Measurements from ENCODE around the gene ILKAP. TPM values are rescaled to one million over a fixed set of nuclear protein-coding genes. Genes with fewer than 3 reads are reported as not detected.
A peak's percentile ranks its signal among the peaks of the same experiment; 100 is the strongest.

The ILKAP gene
- total RNA-seq, 3 donors from 2014 or later, result 64.5 to 70.9 (median 66.5) TPM

DNA sequence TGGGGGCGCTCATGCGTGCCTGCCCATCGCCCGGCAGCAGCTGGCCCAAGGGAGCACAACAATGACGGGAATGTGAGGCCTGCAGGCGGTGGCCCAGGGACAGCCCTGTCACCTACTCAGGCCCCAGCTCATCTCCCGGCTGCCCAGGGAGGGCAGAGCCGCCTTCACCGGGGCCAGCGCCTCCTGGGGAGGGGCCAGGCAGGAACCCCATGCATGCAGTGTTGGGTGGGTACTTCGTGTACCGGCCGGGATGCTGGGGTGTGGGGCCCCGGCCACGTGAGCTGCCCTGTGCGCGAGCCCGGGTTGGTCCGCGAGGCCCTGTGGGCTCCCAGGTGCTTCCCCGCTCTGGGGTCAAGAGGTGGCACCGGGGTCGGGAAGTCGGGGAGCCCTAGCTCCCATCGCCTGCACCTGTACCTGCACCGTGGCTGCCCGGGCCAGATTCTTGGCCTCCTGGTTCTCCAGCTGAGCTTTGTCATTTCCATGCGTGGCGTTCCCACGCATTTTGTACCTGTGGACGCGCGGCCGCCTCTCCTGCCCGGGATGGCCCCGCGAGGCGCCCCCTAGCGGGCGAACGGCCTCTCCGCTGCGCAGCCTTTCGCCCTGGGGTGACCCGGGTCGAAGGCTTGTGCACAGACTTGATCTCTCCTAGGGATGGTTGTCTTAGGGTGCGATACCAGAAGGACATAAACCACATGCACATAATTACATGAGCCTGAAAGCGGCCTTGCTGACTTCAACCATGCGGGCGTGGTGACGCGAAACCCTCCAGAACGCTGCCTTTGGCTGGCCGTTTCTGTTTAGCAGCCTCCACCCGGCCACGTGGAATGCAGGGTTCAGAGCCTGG lies 64.1 kb downstream of the ILKAP start:
- DNase-seq, result peak; percentile 25
- no peaks in the 10 kb centered on the region for H3K9me3 Mint-ChIP-seq
- peak in 1 of 2 donors; percentile 58 for ATAC-seq

DNA sequence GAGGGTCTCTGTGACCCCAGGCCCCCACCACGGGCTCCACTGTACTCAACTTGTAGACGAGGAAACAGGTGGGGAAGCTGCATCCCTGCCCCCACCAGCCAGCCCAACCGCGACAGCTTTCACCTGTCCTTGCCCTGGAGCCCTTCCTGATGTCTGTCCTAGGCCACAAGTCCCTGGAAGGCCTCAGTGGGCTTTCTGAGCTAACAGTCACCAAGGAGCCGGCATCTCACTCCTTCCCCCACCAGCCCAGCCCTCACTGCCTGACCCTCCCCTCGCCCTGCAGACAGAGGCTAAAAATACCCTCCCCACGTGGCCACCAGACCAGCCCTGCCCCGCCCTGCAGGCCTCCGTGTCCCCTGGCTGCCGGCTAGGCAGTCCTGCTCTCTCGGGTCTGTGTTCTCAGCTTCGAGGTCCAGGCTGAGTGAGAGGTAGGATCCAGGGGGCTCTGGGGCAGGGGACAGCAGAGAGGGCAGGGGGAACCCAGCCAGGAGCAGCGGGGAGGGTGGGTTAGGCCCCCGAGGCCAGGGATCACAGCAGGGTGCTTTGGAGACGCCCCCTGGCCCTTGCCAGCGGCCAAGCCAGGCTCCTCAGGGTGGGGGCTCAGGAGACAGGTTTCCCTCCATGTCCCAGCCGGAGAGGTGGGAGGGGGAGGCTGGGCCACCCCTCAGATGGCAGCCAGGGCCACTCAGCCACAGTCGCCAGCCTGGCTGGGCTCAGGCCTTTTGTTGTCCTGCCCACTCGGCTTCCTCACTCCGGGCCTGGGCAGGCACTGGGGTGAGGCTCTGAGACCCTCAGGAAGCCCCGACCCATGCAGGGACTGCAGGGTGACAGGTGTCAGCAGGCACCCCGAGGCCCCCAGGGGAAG lies 64.9 kb downstream of the ILKAP start, which contains the start of gene KLHL30:
Gene KLHL30 (plus strand): TSS at position 338 of the 865 bp plus-strand sequence. CDS start 2,087 bp downstream, outside the sequence.
- ATAC-seq (no peak), DNase-seq (no peak)
- Mint-ChIP-seq H3K4me3 (no peak within 1 kb of the TSS), H3K4me1 (ENCODE audit: low read depth) (peaks cover 6% of the 10 kb centered on the region), H3K27me3 (ENCODE audit: low read depth) (no peaks in the 10 kb centered on the region), H3K9me3 (no peaks in the 10 kb centered on the region), H3K36me3 (ENCODE audit: insufficient read depth) (no peaks in the 10 kb centered on the region)

More for the DNA sequence above, 64.1 kb downstream of the ILKAP start:
- no peaks in the 10 kb centered on the region for H3K36me3 Mint-ChIP-seq (ENCODE audit: insufficient read depth)
- H3K4me1 Mint-ChIP-seq (ENCODE audit: low read depth), result peaks cover 6% of the 10 kb centered on the region
- H3K27me3 Mint-ChIP-seq (ENCODE audit: low read depth), result no peaks in the 10 kb centered on the region
- no peak overlapping the region for H3K4me3 Mint-ChIP-seq

DNA sequence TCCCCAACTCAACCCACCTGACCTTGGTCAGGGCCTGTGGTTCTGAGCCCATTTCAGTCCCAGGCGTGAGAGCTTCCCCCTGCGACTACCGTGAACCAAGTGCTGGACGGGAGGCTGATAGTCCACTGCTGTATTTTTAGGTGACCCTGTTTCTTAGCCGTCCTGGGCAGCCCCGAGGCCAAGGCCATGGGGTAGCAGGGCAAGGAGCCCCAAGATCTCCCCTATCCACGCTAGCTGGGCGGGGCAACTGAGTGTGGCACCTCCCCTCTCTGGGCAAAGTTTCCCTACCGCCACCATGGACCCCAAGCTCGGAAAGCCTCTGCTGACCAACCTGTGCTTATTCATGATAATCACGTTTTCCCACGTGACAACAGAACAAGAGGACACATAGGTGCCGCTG lies 65.6 kb downstream of the ILKAP start:
- DNase-seq, result no peak
- no peak for ATAC-seq
- H3K4me3 Mint-ChIP-seq, result no peak overlapping the region
- no peaks in the 10 kb centered on the region for H3K9me3 Mint-ChIP-seq
- no peaks in the 10 kb centered on the region for H3K27me3 Mint-ChIP-seq (ENCODE audit: low read depth)
- H3K4me1 Mint-ChIP-seq (ENCODE audit: low read depth), result peaks cover 6% of the 10 kb centered on the region
- no peaks in the 10 kb centered on the region for H3K36me3 Mint-ChIP-seq (ENCODE audit: insufficient read depth)

DNA sequence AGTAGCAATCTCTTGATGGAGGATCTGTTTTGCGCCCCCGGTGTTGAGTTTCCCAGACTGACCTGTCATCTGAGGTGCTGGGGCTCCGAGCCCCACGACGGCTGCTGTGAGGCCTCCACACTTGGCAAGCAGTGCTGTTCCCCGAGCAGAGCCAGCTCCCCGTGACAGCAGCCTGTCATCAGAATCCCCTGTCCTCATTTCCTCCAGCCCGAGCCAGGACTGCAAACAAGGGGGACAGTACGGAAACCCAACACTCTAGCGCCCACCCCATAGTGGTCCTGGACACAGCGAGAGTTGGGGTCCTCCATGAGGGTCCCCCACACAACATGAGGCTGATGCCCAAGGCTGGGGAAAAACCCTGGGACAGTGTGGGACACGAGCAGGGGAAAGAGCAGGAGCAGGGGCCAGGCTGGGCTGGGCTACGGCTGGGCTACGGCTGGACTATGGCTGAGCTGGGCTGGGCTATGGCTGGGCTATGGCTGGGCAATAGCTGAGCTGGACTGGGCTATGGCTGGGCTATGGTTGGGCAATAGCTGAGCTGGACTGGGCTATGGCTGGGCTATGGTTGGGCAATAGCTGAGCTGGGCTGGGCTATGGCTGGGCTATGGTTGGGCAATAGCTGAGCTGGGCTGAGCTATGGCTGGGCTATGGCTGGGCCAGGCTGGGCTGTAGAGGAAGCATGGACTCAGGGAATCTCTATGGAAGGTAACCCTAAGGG lies 66.5 kb downstream of the ILKAP start:
- Mint-ChIP-seq H3K4me3 (no peak overlapping the region), H3K9me3 (no peaks in the 10 kb centered on the region), H3K4me1 (ENCODE audit: low read depth) (peaks cover 6% of the 10 kb centered on the region), H3K27me3 (ENCODE audit: low read depth) (no peaks in the 10 kb centered on the region), H3K36me3 (ENCODE audit: insufficient read depth) (no peaks in the 10 kb centered on the region)
- ATAC-seq (no peak), DNase-seq (no peak)

DNA sequence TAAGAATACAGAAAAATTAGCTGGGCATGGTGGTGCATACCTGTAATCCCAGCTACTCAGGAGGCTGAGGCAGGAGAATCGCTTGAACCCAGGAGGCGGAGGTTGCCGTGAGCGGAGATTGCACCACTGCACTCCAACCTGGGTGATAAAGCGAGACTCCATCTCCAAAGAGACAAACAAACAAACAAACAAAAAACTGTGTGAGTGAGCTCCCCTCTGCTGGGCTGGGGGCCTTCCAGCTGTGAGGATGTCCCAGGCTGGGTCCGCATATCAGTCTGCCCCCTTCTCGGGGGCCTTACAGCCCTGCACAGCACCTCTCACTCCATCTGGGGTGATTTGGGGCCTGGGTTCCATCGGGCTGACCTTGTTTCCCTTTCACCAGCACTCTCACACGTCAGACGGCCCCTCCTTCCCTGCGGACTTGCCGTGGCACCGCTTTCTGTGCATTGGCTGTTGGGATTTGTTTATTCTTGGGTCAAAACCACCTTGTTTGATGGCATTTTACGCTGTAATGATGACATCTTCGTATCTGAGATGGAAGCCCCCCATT lies 67.8 kb downstream of the ILKAP start:
- no peaks in the 10 kb centered on the region for H3K9me3 Mint-ChIP-seq
- no peaks in the 10 kb centered on the region for H3K36me3 Mint-ChIP-seq (ENCODE audit: insufficient read depth)
- no peaks in the 10 kb centered on the region for H3K4me1 Mint-ChIP-seq (ENCODE audit: low read depth)
- no peak overlapping the region for H3K4me3 Mint-ChIP-seq
- DNase-seq (no peak), ATAC-seq (no peak)
- no peaks in the 10 kb centered on the region for H3K27me3 Mint-ChIP-seq (ENCODE audit: low read depth)

DNA sequence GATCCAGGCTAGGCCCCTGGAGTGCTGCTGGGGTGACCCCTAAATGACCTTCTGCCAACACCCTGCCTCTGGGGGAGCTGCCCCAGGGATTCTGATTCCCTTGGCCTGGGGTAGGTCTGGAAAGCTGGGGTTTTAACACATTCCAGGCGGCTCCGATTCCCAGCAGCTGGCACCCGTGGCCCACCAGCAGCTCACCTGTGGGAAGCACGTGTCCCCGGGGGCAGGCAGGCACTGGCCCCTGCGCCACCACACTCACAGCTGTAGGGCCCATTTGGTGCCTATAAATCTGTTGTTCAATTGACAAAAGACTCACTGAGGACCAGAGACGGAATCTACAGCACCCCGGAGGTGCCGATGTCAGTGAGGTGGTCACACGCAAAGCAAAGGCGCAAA lies 69.1 kb downstream of the ILKAP start:
- Mint-ChIP-seq H3K36me3 (ENCODE audit: insufficient read depth) (no peaks in the 10 kb centered on the region), H3K4me1 (ENCODE audit: low read depth) (no peaks in the 10 kb centered on the region), H3K4me3 (no peak overlapping the region), H3K27me3 (ENCODE audit: low read depth) (no peaks in the 10 kb centered on the region), H3K9me3 (no peaks in the 10 kb centered on the region)
- no peak for DNase-seq
- ATAC-seq, result no peak

DNA sequence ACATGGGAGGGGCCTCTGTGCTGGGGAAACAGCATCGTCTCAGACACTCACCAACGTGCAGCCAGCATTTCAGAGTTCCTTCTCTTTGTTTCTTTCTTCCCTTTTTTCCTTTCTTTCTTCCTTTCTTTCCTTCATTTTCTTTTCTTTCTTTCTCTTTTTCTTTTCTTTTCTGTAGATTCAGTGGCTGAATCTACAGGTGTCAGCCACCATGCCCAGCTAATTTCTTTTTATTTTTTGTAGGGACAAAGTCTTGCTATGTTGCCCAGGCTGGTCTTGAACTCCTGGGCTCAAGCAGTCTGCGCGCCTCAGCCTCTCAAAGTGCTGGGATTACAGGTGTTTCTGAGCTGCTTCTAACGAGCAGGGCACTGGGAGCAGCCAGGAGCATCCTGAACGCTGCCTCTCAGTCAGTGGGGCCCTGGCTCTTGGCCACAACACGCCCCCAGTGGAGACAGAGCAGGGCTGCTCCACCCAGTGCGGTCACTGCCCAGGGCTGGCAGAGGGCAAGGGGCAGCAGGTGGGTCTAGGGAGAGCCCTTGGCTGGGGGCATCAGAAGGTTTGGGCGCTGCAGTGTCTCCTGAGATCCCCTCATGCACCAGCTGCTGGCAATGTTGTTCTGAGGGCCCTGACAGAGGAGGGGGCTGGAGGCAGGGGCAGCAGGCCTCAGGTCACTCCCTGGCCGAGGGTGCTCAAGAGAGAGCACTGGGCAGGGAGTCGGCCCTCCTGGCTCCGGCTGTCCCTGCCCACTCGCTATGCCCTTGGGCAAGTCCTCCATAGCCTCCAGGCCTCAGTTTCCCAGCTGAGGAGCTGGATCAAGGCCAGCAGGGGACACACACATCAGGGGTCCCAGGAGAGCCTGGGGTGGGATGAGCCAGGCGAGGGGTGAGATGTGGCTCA lies 69.7 kb downstream of the ILKAP start:
- Mint-ChIP-seq H3K36me3 (ENCODE audit: insufficient read depth) (no peaks in the 10 kb centered on the region), H3K4me1 (ENCODE audit: low read depth) (no peaks in the 10 kb centered on the region), H3K27me3 (ENCODE audit: low read depth) (no peaks in the 10 kb centered on the region), H3K4me3 (no peak overlapping the region), H3K9me3 (no peaks in the 10 kb centered on the region)
- no peak for ATAC-seq
- DNase-seq, result no peak

DNA sequence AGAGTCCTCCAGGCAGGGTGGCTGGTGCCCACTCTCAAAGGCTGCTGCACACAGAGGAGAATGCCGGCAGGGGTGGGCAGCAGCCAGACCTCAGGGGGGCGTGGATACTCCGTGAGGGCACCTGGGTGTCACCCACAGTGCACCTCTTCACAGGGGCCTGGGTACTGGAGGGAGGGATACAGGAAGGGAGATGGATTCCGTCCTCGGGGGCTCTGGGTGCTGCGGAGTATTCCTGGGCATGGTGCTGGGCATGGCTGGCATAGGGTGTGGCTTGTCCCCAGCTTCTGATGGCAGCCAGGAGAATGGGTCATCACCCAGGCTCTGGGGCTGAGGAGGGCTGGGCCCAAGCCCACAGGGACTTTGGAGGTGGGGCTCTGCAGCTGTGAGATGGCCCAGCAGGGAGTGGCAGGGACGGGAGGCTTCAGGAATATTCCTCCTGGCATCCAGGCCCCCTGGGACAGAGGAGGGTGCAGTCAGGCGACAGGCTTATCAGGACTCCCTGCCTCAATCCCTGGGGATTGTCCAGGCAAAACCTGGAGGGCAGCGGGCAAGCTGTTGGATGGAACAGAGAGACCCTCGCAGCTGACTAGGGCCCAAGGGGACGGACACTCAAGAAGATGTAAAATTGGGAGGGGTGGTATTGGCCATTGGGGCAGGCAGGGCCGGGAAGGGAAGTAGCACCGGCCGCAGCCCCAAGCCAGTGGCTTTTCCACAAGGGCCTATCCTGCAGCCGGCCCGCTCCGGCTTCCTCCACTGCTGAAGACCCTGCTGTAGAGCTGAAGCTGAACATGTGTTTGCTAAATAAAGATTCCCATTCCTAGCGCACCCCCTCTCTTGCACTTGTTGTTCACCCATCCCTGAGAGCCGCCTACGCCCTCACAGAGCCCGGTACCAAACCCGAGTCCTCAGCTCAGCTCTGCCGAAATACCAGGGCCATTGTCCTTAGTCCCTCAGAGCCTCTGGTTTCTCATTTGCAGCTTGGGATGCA lies 70.7 kb downstream of the ILKAP start:
- Mint-ChIP-seq H3K4me3 (no peak overlapping the region), H3K9me3 (no peaks in the 10 kb centered on the region), H3K27me3 (ENCODE audit: low read depth) (no peaks in the 10 kb centered on the region), H3K36me3 (ENCODE audit: insufficient read depth) (no peaks in the 10 kb centered on the region), H3K4me1 (ENCODE audit: low read depth) (no peaks in the 10 kb centered on the region)
- ATAC-seq (no peak), DNase-seq (no peak)

DNA sequence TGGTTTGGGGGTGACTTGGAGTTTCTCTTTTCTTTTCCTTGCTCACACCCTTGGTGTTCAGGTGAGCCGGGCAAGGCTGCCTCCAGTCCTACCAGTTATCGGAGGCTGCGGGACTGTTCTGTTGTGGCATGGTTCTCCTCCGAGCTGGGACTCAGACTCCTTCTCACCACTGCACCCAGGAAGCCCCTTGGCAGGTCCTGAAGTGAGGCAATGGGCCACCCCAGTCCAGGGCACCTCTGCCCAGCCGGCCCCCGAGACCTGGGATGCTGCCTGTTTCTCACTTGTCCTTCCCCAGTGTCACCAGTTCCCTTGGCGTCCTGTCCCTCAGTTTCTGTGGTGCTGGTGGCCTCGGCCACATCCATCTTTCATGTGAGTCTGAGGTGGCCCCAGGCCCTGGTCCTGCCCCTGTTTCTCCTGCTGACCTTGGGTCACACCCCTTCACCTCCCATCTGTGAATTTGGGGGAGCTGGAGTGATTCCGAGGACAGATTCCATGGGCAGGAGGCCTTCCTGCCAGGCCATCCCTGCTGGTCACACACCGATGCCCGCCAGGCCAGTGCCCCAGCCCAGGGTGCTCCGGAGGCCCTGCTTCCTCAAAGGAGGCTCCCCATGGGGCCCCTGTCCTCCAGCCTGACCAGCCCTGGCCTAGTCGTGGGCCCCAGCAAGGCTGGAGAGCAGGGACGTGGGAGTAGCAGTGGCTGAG lies 71.6 kb downstream of the ILKAP start:
- no peak overlapping the region for H3K4me3 Mint-ChIP-seq
- H3K4me1 Mint-ChIP-seq (ENCODE audit: low read depth), result no peaks in the 10 kb centered on the region
- DNase-seq (no peak), ATAC-seq (no peak)
- H3K9me3 Mint-ChIP-seq, result no peaks in the 10 kb centered on the region
- H3K36me3 Mint-ChIP-seq (ENCODE audit: insufficient read depth), result no peaks in the 10 kb centered on the region
- H3K27me3 Mint-ChIP-seq (ENCODE audit: low read depth), result no peaks in the 10 kb centered on the region

DNA sequence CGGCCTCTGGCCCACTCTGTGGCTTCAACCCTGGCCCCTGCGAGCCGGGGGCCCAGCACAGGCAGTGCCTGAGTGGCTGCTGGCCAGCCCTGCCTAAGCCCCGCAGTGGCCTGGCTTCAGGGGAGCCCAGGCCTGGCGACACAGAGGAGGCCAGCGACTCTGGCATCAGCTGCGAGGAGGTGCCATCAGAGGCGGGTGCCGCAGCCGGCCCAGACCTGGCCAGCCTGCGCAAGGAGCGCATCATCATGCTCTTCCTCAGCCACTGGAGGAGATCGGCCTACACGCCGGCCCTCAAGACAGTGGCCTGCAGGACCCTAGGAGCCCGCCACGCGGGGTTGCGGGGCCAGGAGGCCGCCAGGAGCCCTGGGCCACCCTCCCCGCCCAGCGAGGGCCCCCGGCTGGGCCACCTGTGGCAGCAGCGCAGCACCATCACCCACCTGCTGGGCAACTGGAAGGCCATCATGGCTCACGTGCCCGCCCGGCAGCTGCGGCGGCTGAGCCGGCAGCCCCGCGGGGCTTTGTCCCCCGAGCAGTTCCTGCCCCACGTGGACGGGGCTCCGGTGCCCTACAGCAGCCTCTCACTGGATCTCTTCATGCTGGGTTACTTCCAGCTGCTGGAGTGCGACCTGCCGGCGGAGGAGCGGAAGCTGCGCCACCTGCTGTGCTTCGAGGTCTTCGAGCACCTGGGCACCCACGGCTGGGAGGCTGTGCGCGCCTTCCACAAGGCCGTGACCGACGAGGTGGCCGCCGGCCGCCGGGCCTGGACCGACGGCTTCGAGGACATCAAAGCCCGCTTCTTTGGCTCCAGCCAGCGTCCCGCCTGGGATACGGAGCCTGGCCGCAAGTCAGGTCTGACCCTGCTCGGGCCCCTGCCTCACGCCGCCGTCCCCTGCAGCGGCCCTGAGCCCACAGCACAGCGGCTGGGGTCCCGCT lies 72.5 kb downstream of the ILKAP start:
- H3K27me3 Mint-ChIP-seq (ENCODE audit: low read depth), result no peaks in the 10 kb centered on the region
- H3K4me3 Mint-ChIP-seq, result no peak overlapping the region
- H3K9me3 Mint-ChIP-seq, result no peaks in the 10 kb centered on the region
- no peaks in the 10 kb centered on the region for H3K4me1 Mint-ChIP-seq (ENCODE audit: low read depth)
- H3K36me3 Mint-ChIP-seq (ENCODE audit: insufficient read depth), result no peaks in the 10 kb centered on the region
- no peak for DNase-seq
- no peak for ATAC-seq

DNA sequence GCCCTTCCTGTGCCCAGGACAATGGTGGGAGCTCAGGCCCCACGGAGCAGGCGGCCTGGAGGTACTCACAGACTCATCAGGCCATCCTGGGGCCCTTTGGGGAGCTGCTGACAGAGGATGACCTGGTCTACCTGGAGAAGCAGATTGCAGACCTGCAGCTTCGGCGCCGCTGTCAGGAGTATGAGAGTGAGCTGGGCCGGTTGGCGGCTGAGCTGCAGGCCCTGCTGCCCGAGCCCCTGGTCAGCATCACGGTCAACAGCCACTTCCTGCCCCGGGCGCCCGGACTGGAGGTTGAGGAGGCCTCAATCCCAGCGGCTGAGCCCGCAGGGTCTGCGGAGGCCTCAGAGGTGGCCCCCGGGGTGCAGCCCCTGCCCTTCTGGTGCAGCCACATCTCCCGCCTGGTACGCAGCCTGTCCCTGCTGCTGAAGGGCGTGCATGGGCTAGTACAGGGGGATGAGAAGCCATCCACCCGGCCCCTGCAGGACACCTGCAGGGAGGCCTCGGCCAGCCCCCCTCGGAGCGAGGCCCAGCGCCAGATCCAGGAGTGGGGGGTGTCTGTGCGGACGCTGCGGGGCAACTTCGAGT lies 73.3 kb downstream of the ILKAP start:
- Mint-ChIP-seq H3K36me3 (ENCODE audit: insufficient read depth) (no peaks in the 10 kb centered on the region), H3K4me3 (no peak overlapping the region), H3K27me3 (ENCODE audit: low read depth) (no peaks in the 10 kb centered on the region), H3K4me1 (ENCODE audit: low read depth) (no peaks in the 10 kb centered on the region), H3K9me3 (no peaks in the 10 kb centered on the region)
- no peak for ATAC-seq
- no peak for DNase-seq
